ENCODE data around the gene WASHC3.
"Not testable (repeated sequence)": the region's sequence is repeated elsewhere in the genome, so short reads cannot be mapped to it uniquely, and the experiment has no call there.

WASHC3 gene, protein sequence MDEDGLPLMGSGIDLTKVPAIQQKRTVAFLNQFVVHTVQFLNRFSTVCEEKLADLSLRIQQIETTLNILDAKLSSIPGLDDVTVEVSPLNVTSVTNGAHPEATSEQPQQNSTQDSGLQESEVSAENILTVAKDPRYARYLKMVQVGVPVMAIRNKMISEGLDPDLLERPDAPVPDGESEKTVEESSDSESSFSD

DNA sequence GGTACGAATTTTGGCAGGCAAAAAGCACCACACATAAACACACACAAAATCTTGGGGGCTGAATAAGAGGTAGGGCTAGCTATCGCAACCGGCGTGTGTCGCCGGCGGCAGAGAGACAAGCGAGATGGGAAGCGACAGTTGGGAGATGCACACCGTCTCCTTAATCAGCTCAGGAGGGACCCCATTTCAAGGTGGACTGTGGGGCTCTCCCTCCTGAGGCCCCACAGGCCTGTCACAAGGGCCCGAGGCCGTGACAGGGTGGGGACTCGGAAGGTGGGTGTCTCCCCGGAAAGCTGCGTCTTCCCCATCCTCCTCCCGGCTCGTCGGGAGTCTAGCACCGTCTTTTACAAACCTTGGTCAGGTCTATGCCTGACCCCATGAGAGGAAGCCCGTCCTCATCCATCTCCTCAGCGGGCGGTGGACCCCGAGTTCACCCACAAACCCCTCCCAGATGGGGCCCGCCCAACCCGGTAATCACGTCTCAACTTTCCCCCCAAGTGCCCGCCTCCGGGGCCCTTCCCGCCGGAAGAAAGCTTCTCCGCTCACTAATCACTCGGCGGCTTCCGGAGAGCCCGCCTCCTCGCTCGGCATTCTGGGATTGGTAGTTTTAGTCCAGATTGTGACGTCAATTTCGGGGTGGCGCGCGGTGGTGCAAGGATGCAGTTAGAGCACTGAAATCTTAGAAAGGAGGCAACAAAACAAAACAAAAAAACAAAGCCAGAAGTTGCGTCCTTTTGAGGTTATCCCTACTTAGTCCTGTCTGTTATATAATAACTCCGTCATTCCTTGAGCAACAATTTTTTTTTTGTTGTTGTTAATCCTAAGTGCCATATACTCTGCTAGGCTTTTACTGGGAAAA, at the start of gene WASHC3:
Gene WASHC3, minus strand, starts transcription at position 432 of the 859 bp plus-strand sequence. Its CDS starts 29 bp downstream, at position 403.
- DNase-seq (ENCODE audit: low read depth in 2 of 3, low spot score in 1 of 3): peak; percentile 88 to 93 (median 90)

DNA sequence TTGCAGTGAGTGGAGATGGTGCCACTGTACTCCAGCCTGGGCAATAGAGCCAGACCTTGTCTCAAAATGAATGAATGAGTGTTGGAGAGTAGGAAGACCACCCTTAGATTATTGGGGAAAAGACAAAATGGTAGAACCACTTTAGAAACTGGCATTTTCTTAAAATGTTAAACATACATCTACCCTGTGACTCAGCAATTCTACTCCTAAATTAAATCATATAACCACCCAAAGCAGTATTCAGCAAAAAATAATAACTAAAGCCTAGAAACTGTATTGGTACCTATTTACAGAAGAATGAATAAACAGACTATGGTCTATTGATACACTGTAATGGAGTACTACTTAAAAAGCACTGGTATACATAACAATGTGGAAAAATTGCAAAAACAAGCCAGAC, 49.0 kb upstream of the WASHC3 start:
- DNase-seq (ENCODE audit: low read depth in 2 of 3, low spot score in 1 of 3): no peak

DNA sequence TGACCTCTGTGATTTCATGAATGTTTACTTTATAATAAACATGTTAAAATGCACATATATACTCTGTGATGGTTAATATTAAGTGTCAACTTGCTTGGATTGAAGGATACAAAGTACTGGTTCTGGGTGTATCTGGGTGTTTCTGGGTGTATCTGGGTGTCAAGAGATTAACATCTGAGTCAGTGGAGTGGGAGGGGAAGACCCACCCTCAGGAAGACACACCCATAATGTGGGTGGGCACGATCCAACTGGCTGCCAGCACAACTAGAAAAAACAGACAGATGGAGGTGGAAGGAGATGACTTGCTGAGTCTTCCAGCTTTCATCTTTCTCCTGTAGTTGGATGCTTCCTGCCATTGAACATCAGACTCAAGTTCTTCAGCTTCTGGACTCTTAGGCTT, 46.2 kb upstream of the WASHC3 start:
- DNase-seq (ENCODE audit: low read depth in 2 of 3, low spot score in 1 of 3): no peak

DNA sequence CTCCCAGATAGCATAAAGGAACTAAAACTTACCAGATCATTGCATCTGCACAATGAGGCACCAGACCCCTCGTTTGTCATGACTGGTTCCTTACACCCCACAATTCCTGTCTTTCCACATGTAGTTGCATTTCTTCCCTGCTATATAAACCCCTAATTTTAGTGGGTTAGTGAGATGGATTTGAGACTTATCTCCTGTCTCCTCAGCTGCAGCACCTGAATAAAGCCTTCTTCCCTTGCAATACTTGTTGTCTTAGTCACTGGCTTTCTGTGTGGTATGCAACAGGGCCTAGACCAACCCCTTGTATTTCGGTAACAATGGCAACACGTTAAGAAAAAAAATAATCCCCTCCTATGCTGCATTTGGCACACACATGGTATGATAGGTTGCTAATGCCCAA, 45.1 kb upstream of the WASHC3 start:
- DNase-seq (ENCODE audit: low read depth in 2 of 3, low spot score in 1 of 3): no peak

DNA sequence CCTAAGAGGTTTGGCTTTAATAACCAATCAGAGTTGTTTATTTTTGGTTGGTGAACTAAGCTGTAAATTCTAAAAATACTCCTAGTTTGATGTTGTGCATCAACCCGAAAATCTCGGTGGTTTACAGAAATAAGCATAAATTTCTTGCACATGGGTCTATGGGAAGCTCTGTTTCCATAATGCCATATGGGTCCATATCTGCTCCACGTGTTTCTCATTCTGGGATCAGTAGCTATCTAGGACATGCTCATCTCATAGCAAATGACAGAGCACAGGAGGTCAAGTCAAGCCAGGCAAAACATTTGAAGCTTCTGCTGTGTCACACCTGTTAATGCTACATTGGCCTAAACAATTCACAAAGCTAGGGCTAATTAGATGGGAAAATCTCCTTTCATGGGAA, 35.1 kb upstream of the WASHC3 start:
- no peak for DNase-seq (ENCODE audit: low read depth in 2 of 3, low spot score in 1 of 3)

DNA sequence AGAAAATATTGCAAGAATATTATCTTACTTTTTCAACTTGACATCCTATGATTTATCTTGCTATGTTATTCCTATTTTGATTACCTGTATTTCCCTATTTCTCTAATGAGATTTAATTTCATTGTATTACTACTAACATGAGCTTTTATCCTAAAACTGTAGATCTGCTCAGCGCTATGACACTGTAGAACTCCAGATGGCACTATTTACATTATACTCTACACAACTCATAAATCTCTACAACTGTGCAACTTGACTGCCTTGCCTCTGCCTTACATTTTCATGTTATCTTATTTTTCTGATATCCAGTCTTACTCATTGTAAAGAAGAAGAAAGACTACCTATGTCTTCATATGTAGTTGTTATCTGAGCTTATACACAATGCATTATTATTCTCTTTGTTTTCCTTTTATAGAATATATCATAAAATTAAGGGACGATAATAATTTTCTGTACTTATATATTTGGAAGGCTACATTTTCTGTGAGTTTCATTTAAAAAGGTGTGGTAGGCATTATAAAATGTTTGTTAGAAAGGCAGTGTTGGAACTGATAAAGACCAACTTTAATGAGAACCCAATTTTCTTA, 34.0 kb upstream of the WASHC3 start:
- DNase-seq (ENCODE audit: low read depth in 2 of 3, low spot score in 1 of 3): no peak

DNA sequence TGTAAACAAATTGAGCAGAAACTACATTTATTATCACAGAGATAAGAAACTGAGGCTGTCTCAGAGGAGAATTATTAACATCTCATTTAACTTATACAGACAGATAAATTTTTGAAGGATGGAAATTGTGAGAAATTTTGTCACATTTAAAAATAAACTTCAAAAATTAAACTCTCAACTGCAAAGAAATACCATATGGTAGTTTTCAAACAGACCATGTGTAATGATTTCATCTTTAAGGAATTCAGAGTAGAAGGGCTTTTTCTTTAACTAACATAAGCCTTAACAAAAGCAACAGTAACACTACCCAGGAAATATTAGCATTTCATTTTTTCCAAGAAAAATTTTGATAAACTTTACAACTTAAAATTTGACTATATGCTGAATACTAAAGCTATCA, 31.5 kb upstream of the WASHC3 start:
- no peak for DNase-seq (ENCODE audit: low read depth in 2 of 3, low spot score in 1 of 3)

DNA sequence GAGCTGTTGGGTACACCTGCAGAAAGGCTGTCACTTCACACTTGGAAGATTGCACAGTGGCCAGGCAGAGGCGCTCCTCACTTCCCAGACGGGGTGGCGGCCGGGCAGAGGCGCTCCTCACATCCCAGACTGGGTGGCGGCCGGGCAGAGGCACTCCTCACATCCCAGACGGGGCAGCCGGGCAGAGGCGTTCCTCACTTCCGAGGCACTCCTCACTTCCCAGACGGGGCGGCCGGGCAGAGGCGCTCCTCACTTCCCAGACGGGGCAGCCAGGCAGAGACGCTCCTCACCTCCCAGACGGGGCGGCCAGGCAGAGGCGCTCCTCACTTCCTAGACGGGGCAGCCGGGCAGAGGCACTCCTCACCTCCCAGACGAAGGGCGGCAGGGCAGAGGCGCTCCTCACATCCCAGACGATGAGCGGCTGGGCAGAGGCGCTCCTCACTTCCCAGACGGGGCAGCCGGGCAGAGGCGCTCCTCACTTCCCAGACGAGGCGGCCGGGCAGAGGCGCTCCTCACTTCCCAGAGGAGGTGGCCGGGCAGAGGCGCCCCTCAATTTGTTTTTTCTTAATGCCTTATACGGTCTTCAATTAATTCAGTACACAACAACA, 27.5 kb upstream of the WASHC3 start:
- DNase-seq (ENCODE audit: low read depth in 2 of 3, low spot score in 1 of 3): not testable (repeated sequence)

DNA sequence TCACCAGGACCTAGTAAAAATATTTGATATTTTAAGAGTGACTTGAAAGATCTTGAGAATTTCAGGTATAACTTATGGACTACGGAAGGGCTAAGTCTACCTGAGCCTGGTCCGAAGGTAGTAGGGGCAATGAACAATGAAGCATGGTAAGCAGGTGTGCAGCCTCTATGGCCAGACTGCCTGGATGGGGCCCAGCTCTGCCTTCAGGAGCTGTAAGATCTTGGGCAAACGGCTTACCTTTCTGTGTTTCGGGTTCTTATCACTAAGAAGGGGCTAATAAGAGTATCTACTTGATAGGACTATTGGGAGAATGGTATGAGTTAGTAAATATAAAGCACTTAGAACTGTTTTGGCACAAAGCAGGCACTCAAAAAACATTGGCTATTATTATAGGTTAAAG, 19.1 kb upstream of the WASHC3 start:
- DNase-seq (ENCODE audit: low read depth in 2 of 3, low spot score in 1 of 3): no peak

DNA sequence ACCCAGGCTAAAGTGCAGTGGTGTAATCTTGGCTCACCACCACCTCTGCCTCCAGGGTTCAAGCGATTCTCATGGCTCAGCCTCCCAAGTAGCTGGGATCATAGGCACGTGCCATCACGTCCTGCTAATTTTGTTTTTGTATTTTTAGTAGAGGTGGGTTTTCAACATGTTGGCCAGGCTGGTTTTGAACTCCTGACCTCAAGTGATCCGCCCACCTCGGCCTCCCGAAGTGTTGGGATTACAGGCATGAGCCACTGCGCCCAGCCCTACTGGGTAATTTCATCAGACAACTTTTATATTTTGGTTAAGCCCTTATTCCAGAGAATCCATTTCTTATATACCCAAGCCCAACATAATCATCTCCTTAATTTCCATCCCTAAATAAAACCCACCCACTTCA, 10.3 kb upstream of the WASHC3 start:
- DNase-seq (ENCODE audit: low read depth in 2 of 3, low spot score in 1 of 3): not testable (repeated sequence)

DNA sequence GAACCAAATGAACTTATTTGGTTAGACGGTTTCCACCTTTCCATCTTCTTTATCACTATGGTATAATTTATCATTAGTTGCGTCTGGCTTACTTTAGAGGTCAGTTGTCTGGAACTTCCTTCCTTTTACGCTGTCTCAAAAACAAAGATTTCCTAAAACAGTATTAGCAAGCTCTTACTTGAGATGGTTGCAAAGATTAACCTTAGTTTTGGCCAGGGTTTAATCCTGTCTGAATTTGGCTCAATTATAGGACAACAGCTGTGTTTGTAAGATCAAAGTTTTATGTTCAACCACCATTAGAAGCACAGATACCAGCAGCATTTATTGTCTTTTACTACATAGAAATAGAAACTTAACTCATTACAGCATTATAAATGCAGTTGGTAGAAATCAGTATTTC, 7.9 kb upstream of the WASHC3 start:
- no peak for DNase-seq (ENCODE audit: low read depth in 2 of 3, low spot score in 1 of 3)

DNA sequence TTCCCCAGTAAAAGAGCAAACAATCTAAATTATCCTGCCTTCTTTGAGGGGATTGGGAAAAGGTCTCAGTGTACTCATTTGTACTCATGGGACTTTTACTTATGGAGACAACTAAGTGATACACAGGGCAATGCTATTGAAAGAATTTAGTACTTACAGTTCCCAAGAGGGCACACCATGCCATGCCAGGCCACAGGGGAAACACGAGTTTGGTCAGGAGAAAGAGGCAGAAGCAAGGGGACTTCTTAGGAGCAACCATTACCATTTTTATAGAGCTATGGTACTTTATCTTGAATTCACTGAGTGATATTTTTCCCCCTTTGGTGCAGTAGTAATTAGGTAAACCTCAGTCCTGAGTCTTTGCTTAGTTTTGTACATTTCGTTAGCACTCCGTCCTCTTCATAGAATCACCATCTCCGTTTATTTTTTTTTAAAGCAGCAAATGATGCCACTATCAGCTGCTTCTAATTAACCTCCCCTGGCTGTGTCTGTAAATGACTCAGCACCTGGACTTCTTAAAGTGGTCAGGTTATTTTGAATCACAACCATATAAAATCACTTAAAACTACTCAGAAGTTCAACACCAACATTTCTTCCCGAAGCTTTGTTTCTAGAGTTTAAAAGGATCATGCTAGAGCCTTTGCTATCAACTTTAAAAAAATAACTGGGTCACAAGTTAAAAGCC, 5.9 kb upstream of the WASHC3 start:
- no peak for DNase-seq (ENCODE audit: low read depth in 2 of 3, low spot score in 1 of 3)

DNA sequence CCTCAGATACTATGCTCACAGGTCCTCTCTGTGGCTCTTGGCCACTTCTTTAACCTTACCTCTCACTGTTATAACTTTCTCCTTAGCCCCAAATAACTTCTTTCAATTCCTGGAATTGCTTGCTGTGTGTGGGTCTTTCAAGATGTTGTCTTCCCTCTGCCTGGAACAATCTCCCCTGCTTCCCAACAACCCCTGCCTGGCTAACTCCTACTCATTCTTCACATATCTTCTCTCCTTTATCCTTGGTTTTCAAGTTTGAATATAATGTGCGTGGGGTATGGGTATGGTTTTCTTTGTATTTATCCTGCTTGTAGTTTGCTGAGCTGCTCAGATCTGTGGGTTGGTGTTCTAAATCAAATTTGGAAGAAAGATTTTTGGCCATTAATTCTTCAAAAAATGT, 2.7 kb upstream of the WASHC3 start:
- no peak for DNase-seq (ENCODE audit: low read depth in 2 of 3, low spot score in 1 of 3)

DNA sequence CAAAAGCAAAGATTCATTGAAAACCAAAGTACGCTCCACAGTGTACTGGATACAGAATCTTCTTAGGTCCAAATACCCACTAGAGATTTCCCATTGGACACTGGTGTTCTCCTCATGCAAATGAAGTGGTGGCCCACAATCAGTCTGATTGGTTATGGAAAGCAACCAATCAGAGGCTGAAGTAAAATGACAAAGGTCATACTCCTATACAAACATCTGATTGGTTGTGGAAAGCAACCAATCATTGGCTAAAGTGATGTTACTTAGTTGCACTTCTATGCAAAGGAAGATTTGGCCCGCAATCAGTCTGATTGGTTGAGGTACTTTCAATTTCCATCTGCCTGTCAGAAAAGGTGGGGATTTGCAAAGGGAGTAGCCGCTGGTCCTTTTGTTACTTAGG, 1.3 kb upstream of the WASHC3 start:
- no peak for DNase-seq (ENCODE audit: low read depth in 2 of 3, low spot score in 1 of 3)

DNA sequence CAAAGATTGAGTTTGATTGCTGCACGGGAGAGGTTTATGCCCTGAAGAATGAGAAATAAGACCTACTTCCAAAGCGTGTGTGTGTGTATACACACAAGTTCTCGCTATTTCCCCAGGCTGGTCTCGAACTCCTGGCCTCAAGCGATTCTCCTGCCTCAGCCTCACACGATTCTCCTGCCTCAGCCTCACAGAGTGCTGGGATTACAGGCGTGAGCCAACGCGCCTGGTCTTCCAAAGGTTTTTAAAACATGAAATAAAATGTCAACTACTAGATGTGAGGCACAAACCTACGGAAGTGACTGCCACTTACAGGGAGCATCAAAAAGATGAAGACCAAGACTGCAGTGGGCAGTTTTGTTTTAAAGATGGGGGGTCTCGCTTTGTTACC, 622 bp upstream of the WASHC3 start:
- no peak for DNase-seq (ENCODE audit: low read depth in 2 of 3, low spot score in 1 of 3)

DNA sequence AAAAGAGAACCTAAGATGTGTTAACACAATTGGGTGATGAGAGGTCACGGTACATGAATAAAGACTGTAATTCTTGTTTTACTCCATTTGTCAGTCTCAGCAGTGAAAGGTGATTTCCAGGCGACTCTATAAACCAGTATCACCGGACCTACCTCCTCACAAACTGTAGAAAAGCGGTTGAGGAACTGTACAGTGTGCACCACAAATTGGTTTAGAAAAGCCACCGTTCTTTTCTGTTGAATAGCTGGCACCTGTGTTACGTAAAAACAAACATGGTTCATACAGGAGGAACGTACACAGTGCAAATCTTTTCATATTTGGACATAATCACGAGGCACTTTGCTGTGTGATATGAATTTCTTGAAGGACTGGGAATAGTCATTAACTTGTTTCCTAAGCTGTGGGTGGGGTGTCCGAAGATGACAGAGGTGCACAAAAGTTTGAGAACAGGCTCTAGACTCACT, 663 bp downstream of the WASHC3 start:
- DNase-seq (ENCODE audit: low read depth in 2 of 3, low spot score in 1 of 3): no peak

DNA sequence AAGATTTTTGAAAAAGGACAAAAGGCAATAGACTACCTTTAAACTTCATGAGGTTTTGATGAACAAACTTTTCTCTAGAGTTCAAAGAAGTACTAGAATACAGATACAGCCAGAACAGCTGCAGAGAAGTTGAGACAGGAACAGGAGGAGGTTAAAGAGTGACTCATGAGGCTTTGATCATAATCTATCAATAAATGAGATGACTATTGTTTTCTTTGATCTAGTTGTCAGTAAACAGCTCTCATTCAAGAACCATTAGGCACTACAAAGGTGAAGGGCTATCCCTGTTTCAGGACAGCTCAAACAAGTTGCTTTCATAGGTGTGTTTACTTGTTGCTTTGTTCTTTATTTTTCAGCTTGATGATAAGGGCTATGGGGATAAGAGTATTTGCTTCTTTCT, 2.4 kb downstream of the WASHC3 start:
- DNase-seq (ENCODE audit: low read depth in 2 of 3, low spot score in 1 of 3): no peak

DNA sequence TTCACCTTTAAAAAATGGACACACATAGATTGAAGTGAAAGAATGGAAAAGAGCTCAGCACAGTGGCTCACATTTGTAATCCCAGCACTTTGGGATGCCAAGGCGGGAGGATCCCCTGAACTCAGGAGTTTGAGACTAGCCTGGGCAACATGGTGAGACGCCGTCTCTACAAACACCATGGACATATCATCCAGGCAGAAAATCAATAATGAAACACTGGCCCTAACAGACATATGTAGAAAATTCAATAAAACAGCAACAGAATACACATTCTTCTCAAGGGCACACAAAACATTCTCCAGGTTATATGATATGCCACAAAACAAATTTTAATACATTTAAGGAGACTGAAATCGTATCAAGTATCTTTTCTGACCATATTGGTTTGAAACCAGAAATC, 7.4 kb downstream of the WASHC3 start:
- no peak for DNase-seq (ENCODE audit: low read depth in 2 of 3, low spot score in 1 of 3)

DNA sequence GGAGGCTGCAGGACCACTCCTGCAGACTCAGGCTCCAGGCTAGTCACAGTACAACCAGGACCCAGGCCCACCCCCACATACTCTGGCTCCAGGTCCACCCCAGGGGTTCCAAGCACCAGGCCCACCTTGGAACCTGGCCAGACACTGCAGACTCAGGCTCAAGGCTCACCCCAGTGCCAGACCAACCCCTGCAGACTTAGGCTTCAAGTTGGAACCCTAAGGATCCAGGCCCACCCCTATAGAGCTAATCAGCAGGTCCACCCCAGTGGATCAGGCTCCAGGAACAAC, 8.8 kb downstream of the WASHC3 start:
- no peak for DNase-seq (ENCODE audit: low read depth in 2 of 3, low spot score in 1 of 3)

DNA sequence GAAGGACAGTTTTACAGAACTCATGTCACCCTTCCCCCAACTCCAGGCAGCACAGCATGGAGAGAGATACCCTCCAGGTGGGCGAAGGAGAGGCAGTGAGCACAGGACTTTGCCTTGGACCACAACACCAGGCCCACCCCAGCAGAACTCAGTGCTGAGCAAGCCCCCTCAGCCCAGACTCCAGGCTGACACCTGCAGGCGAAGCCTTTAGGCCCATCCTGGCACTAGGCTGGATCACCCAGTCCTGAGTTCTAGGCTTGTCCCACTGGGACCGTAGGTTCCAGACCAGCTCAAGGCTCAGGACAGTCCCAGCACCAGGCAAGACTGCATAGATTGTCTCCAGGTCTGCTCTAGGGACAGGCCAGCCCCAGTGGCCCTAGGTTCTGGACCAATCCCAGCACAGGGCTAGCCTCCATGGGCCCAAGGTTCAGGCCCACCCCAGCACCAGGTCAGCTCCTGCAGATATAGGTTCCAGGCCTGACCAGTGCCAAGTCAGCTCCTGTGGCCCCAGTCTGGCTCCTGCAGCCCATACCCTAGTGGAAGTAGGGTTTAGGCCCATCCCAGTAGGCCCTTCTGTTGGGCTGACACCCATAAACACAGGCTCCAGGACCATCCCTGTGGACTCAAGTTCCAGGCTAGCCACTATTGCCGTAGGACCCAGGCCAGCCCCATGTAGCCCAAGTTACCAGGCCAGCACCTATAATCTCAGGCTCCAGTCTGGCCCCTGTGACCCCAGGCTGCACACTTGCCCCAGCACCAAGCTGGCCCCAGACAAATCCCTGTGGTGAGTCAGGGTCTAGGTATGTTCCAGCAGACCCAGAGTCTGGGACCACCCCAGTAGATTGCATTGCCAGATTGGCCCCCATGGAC, 9.4 kb downstream of the WASHC3 start:
- DNase-seq (ENCODE audit: low read depth in 2 of 3, low spot score in 1 of 3): no peak

Data from stimulated activated CD4-positive, alpha-beta T cell treated with anti-CD3 and anti-CD28 coated beads, Interleukin-12 subunit alpha, Interleukin-12 subunit beta, amount 100 ng/mL, for 48 hours (primary cell).